ENCODE measurements around the gene CIB4. TPM values are rescaled to one million over a fixed set of nuclear protein-coding genes. Genes with fewer than 3 reads are reported as not detected.

The CIB4 gene
- total RNA-seq, 3 donors from 2014 or later (not counting 1 experiment from before 2014, with no cell fraction given) = not detected

DNA sequence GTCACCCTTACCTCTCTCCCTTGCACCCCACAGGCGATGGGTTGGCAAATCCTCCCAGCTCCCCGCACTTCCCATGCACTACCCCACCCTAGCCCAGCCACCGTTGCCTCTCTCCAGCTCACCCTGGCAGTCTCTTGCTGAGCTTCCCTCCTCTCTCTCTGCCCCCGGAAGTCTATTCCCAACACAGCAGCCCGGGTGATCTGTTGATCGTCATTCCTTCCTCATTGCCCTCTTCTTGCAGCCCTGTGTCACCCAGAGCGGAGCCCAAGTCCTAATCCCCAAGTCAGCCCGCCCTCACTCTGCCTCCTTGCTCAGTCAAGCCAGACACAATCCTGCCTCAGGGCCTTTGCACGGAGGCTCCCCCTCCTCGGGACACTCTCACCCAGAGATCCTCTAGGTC is 55.2 kb downstream of the CIB4 start:
- no peak overlapping the region for H3K4me3 ChIP-seq (ENCODE audit: low read length)
- no peaks in the 10 kb centered on the region for H3K4me1 ChIP-seq (ENCODE audit: control insufficient read depth, insufficient read depth, low read length)
- no peaks in the 10 kb centered on the region for H3K27me3 ChIP-seq (ENCODE audit: control insufficient read depth, insufficient read depth, low read length)
- Mint-ChIP-seq H3K36me3 (no peaks in the 10 kb centered on the region), H3K4me3 (no peak overlapping the region), H3K4me1 (no peaks in the 10 kb centered on the region), H3K27me3 (ENCODE audit: low read depth in 2 of 2) (peaks cover 12 to 14% of the 10 kb centered on the region in 2 donors), H3K27ac (no peak overlapping the region), H3K9me3 (no peaks in the 10 kb centered on the region)
- TF ChIP-seq, protein P1, sequence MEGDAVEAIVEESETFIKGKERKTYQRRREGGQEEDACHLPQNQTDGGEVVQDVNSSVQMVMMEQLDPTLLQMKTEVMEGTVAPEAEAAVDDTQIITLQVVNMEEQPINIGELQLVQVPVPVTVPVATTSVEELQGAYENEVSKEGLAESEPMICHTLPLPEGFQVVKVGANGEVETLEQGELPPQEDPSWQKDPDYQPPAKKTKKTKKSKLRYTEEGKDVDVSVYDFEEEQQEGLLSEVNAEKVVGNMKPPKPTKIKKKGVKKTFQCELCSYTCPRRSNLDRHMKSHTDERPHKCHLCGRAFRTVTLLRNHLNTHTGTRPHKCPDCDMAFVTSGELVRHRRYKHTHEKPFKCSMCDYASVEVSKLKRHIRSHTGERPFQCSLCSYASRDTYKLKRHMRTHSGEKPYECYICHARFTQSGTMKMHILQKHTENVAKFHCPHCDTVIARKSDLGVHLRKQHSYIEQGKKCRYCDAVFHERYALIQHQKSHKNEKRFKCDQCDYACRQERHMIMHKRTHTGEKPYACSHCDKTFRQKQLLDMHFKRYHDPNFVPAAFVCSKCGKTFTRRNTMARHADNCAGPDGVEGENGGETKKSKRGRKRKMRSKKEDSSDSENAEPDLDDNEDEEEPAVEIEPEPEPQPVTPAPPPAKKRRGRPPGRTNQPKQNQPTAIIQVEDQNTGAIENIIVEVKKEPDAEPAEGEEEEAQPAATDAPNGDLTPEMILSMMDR (IDR thresholded peaks at IDR 0.05) = no peak
- H3K27ac ChIP-seq (ENCODE audit: low read length) = no peak overlapping the region
- DNase-seq = no peak
- intact Hi-C loops (cut with micrococcal nuclease) = no loop called here
- no peaks in the 10 kb centered on the region for H3K9me3 ChIP-seq (ENCODE audit: control insufficient read depth, insufficient read depth, low read length)
- no peak for ATAC-seq
- 69% methylated on average over 10 of the region's 10 CpGs for WGBS (ENCODE audit: insufficient coverage)
- H3K36me3 ChIP-seq (ENCODE audit: control insufficient read depth, insufficient read depth, low read length) = no peaks in the 10 kb centered on the region

DNA sequence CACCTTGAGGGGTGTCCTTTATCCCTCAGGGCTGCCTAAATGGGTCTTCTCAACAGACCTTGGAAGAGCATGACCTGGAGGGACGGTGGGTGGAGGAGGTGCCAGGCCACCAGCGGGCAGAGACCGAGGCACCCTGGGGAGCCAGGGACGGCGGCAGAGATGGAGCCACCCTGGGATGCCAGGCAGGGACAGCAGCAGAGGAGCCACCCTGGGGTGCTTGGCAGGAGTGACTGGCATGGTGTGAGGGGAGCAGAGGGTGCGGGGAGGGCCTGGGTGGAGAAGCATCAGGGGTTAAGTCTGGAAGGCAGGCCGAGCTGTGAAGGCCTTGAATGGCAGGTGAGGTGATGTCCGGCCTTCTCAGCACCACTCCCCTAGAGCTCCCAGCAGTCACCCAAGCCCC is 56.1 kb downstream of the CIB4 start:
- WGBS (ENCODE audit: insufficient coverage) = 84% methylated on average over 8 of the region's 8 CpGs
- Mint-ChIP-seq H3K4me3 (no peak overlapping the region), H3K27ac (no peak overlapping the region), H3K36me3 (no peaks in the 10 kb centered on the region), H3K9me3 (no peaks in the 10 kb centered on the region), H3K27me3 (ENCODE audit: low read depth in 2 of 2) (peaks cover 12 to 14% of the 10 kb centered on the region in 2 donors), H3K4me1 (no peaks in the 10 kb centered on the region)
- TF ChIP-seq, protein P1 (IDR thresholded peaks at IDR 0.05) = no peak
- Histone ChIP-seq H3K4me3 (ENCODE audit: low read length) (no peak overlapping the region), H3K4me1 (ENCODE audit: control insufficient read depth, insufficient read depth, low read length) (no peaks in the 10 kb centered on the region), H3K27me3 (ENCODE audit: control insufficient read depth, insufficient read depth, low read length) (no peaks in the 10 kb centered on the region), H3K9me3 (ENCODE audit: control insufficient read depth, insufficient read depth, low read length) (no peaks in the 10 kb centered on the region), H3K36me3 (ENCODE audit: control insufficient read depth, insufficient read depth, low read length) (no peaks in the 10 kb centered on the region), H3K27ac (ENCODE audit: low read length) (no peak overlapping the region)
- intact Hi-C loops (cut with micrococcal nuclease) = no loop called here
- no peak for ATAC-seq
- DNase-seq = no peak

DNA sequence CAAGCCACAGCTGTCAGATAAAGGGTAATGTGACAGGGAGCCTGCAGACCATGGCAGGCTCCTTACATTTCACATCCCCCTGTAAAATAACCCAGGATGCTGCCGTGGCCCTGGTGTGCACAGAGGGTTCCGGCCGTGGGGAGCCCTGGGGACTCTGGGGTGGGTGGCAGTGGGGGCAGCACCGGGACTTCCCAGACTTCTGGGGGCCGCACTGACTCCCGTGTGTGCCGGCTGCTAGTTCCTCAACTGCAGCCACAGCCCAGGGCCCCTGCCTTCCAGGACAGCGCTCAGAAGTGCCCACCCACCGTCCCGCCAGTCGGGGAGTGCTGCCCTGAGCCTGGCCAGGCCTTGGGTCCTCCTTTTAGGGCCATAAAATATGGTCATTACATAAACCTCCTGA is 56.5 kb downstream of the CIB4 start:
- Mint-ChIP-seq H3K9me3 (no peaks in the 10 kb centered on the region), H3K27me3 (ENCODE audit: low read depth in 2 of 2) (peaks cover 12 to 18% of the 10 kb centered on the region in 2 donors), H3K4me1 (no peaks in the 10 kb centered on the region), H3K4me3 (no peak overlapping the region), H3K36me3 (no peaks in the 10 kb centered on the region), H3K27ac (no peak overlapping the region)
- intact Hi-C loops (cut with micrococcal nuclease) = no loop called here
- H3K4me3 ChIP-seq (ENCODE audit: low read length) = no peak overlapping the region
- ATAC-seq (no peak), DNase-seq (no peak)
- H3K9me3 ChIP-seq (ENCODE audit: control insufficient read depth, insufficient read depth, low read length) = no peaks in the 10 kb centered on the region
- TF ChIP-seq, protein P1 (IDR thresholded peaks at IDR 0.05) = no peak
- no peak overlapping the region for H3K27ac ChIP-seq (ENCODE audit: low read length)
- no peaks in the 10 kb centered on the region for H3K27me3 ChIP-seq (ENCODE audit: control insufficient read depth, insufficient read depth, low read length)
- 73% methylated on average over 11 of the region's 11 CpGs for WGBS (ENCODE audit: insufficient coverage)
- no peaks in the 10 kb centered on the region for H3K4me1 ChIP-seq (ENCODE audit: control insufficient read depth, insufficient read depth, low read length)
- H3K36me3 ChIP-seq (ENCODE audit: control insufficient read depth, insufficient read depth, low read length) = no peaks in the 10 kb centered on the region

DNA sequence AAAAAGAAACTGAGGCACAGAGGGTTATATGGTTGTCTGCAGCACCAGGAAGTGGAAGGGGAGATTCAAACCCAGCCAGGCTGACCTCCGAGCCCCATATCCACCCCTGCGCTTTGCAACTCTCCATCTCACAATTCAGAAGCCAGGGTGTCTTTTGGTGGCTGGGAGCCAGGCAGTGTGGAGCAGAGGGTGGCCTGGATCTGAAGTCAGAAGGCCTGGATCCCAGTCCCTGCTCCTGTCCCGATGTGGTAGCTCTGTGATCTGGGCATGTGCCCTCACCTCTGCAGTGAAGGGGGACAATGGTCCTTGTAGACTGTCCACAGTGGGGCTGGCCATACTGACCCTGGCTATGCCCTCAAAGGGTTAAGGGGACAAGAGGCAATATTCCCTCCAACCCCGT is 57.0 kb downstream of the CIB4 start:
- H3K4me3 Mint-ChIP-seq = no peak overlapping the region
- Histone ChIP-seq H3K36me3 (ENCODE audit: control insufficient read depth, insufficient read depth, low read length) (no peaks in the 10 kb centered on the region), H3K27me3 (ENCODE audit: control insufficient read depth, insufficient read depth, low read length) (no peaks in the 10 kb centered on the region), H3K4me3 (ENCODE audit: low read length) (no peak overlapping the region), H3K27ac (ENCODE audit: low read length) (no peak overlapping the region), H3K4me1 (ENCODE audit: control insufficient read depth, insufficient read depth, low read length) (no peaks in the 10 kb centered on the region), H3K9me3 (ENCODE audit: control insufficient read depth, insufficient read depth, low read length) (no peaks in the 10 kb centered on the region)
- 86% methylated on average over 4 of the region's 4 CpGs for WGBS (ENCODE audit: insufficient coverage)
- no peaks in the 10 kb centered on the region for H3K4me1 Mint-ChIP-seq
- H3K27me3 Mint-ChIP-seq (ENCODE audit: low read depth in 2 of 2) = peaks cover 12 to 19% of the 10 kb centered on the region in 2 donors
- ATAC-seq (no peak), DNase-seq (no peak)
- intact Hi-C loops (cut with micrococcal nuclease) = no loop called here
- TF ChIP-seq, protein P1 (IDR thresholded peaks at IDR 0.05) = no peak
- no peaks in the 10 kb centered on the region for H3K36me3 Mint-ChIP-seq
- H3K27ac Mint-ChIP-seq = no peak overlapping the region
- H3K9me3 Mint-ChIP-seq = no peaks in the 10 kb centered on the region

All from natural killer cell (primary cell).